Measurements from ENCODE around the gene TENM3.

Gene TENM3

DNA sequence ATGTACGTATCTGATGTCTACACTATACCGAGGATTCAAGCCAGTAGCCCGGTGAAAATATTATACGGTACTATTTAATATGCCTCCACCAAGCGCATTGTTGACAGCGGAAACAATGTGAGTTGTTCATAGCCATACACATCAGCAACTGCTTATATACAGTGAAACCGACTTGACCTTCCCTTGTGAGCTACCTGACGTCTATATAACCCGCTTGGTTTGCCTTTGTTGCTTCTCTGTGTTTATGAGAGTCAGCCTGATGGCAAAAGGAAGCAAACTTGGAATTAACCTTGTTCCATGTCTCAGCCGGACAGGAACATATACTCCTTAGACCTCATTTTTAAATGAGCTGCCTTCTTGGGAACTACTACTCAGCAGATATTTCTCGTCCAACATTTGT, 462.2 kb downstream of the TENM3 start:
- H3K4me3 ChIP-seq (ENCODE audit: low read length), result no peak overlapping the region
- DNase-seq (ENCODE audit: low read depth, low spot score), result no peak

DNA sequence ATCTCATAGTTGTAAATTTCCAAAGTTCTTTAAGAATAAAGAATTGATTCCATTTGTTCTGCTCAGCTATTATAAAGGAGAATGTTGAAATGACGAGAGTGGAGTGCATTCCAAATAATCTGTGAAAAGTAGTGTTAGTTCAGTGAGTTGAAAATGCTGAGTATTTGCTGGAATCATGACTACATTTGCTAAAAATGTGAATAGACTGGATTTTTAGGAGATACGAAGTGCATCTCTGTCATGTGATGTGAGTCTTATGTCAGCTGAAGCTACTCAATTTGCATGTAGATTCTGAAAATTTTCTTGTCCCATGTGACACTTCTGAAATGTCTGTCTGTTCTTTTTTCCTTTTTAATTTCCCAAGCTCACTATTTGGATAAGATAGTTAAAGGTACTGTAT, 468.0 kb downstream of the TENM3 start:
- no peak overlapping the region for H3K4me3 ChIP-seq (ENCODE audit: low read length)
- DNase-seq (ENCODE audit: low read depth, low spot score), result no peak

DNA sequence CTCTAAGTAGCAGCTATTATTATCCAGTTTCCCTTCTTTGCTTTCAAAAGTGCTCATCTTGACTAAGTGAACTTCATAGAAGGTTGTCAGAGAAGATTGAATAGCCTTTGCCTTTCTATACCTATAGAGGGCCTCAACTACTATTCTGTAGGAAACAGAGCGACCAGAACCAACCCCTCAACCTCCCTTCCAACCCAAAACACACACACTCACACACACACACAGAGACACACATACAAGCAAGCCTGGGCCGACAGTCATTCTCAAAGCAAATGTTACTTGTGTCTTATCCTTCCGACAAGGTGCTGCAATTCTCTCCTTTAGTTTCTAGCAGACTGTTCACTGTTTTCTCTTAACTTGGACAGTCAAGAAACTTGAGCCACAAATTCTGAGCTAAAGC, 472.3 kb downstream of the TENM3 start:
- H3K4me3 ChIP-seq (ENCODE audit: low read length), result no peak overlapping the region
- no peak for DNase-seq (ENCODE audit: low read depth, low spot score)

DNA sequence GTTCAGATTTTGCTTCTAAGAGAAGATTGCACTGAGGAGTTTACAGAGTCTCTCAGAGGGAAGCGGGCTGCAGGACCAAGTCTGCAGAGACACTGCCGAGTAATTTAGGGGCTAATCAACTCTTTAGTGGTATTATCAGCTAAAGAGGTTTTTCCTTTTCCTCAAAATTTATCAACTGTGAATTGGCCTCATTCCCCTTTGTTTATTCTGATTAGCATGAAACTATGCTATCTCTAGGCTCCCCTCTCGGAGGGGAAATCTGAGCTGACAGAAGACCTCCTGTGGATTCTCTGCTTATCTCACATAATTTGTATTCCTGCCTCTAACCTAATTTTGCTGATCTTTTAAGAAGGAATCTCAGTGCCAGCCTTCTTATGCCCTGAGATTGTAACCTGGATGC, 473.0 kb downstream of the TENM3 start:
- DNase-seq (ENCODE audit: low read depth, low spot score), result no peak
- H3K4me3 ChIP-seq (ENCODE audit: low read length), result no peak overlapping the region

DNA sequence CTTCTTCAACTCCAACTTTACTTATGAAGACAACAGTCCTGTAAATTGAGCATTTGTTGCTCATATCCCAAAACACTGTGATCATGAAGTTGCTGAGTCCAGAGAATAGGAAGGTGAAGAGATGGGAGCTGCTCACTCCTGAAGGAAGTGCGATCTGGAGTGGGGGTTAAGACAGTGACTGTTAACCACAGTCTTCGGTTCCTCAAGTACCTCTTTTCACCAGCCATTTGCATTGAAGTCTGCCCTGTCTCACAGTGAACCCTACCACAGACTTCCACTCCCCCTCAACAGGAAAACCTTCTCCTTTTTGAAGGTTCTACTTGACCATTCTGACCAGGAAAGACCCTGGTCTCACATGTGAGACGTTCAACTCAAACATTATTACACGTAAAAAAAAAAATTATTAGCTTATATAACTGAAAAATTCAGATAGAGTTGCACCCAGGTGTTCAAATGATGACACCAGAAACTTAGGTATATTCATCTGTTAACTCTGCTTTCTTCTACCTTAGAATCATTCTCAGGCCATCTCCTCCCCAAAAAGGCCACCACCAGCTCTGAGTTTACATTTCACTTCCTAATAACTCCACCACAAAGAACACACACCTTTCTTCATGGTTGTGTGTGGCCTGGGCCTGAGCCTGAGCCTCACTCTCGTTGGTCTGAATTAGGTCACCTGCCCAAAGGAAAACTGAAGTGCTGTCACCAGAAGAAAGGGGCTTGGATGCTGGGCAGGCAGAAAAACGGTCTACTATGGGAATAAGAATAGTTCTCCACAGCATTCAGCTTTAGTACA, 474.8 kb downstream of the TENM3 start:
- no peak overlapping the region for H3K4me3 ChIP-seq (ENCODE audit: low read length)
- DNase-seq (ENCODE audit: low read depth, low spot score), result no peak

DNA sequence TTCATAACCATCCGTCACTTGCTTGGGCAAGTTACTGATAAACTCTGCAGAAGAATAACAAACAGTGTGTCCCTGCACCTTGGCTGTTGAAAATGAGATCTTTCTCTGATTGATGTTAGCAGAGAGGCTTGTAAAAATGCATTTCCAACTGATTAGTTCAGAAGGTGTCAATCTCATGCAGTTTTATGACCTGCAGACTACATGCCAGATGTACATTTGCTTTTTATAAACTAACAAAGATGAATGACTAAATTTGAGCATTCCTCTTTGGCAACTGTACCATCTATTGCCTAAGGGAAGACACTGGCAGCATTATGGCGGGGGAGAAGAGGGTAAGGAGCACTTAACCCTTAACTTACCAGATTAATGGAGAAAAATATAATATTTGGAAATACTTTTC, 481.2 kb downstream of the TENM3 start:
- no peak for DNase-seq (ENCODE audit: low read depth, low spot score)
- no peak overlapping the region for H3K4me3 ChIP-seq (ENCODE audit: low read length)

DNA sequence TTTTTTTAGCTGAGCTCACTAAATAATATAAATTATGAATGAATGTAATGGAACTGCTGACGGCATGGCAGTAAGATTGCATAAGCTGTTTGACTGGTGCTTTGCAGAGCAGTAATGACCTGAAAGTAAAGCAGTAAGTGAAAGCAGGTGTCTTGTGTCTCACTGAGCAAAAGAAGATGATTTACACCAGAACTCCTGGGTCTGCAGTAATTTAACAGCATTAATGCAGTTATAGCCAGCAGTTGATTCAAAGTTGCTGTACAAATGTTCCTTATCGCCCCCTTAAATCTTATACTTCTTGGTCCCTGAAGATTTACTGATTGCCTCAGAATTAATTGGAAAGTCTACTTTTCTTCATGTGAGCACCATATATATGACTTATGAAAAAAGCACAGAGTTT, 486.3 kb downstream of the TENM3 start:
- no peak overlapping the region for H3K4me3 ChIP-seq (ENCODE audit: low read length)
- no peak for DNase-seq (ENCODE audit: low read depth, low spot score)

DNA sequence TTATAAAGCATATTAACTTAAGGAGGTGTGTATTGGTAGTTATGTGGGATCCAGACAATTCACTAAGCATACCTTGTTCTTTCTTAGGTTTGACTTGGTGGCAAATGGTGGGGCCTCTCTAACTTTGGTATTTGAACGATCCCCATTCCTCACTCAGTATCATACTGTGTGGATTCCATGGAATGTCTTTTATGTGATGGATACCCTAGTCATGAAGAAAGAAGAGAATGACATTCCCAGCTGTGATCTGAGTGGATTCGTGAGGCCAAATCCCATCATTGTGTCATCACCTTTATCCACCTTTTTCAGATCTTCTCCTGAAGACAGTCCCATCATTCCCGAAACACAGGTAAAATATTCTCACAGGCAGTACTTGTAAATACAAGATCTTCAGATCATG, 487.6 kb downstream of the TENM3 start:
- no peak for DNase-seq (ENCODE audit: low read depth, low spot score)
- no peak overlapping the region for H3K4me3 ChIP-seq (ENCODE audit: low read length)

DNA sequence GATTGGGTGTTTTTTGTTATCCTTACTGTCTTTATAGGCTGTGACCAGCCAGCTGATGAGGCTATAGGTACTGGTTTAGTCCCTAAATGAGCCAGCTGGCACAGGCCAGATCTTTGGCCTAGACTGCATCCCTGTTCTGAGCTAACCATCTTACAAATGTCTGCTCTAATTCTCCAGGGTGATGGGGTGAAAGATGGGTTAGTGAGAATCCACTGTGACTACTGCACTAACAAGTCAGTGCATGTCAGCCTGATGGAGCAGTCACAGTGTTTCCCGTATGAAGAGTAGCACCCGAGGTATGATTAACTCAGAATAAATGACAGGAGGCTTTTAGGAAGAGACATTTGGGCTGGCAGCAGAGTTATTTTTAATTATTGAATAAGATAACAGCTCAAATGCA, 493.0 kb downstream of the TENM3 start:
- no peak for DNase-seq (ENCODE audit: low read depth, low spot score)
- no peak overlapping the region for H3K4me3 ChIP-seq (ENCODE audit: low read length)

DNA sequence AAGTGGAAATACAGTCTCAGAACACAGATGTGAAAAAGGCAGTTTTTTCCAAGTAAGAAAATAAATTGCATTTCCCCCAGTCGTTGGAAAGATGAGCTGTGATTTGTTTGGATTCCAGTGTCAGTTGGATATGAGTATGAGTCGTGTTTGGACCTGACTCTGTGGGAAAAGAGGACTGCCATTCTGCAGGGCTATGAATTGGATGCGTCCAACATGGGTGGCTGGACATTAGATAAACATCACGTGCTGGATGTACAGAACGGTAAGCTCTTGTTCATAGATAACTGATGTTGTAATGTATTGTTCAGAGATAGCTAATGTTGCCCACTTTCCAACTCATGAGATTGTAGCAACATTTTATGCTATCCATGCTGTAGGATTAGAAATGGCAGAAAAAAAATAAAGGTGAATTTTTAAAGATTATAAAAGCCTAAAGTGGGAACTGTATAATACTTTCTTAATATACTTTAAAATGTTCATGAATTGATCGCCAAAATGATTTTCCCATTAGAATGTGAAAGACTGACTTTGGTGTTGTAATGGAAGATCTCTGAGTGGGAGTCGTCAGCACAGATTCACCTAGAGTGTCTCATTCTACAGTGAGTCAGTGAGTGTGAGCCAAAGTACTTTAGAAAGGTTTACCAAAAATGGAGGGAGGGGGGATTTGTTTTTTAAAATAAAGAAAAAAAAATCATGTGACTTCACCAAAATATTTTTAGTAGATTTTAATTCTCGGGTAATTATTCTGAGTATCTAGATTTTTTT, 495.3 kb downstream of the TENM3 start:
- H3K4me3 ChIP-seq (ENCODE audit: low read length), result no peak overlapping the region
- DNase-seq (ENCODE audit: low read depth, low spot score), result no peak

DNA sequence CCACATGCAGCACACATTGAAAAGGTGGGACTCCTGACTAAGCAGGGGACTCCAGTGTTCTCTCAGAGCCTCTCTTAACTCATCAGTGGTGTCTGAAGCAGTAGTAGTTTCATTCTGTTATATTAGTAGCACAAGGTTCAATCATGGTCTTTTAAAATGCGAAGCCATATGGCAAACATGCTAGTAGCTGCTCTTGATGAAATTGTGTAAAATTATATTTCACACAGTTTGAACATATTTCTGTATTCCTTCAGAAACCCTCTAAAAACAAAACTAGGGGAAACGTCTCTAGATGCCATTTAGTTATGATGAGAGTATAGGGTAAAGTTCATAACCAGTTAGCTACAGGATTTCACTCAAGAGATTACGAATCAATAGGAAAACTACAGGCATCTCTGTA, 497.1 kb downstream of the TENM3 start:
- no peak overlapping the region for H3K4me3 ChIP-seq (ENCODE audit: low read length)
- DNase-seq (ENCODE audit: low read depth, low spot score), result no peak

DNA sequence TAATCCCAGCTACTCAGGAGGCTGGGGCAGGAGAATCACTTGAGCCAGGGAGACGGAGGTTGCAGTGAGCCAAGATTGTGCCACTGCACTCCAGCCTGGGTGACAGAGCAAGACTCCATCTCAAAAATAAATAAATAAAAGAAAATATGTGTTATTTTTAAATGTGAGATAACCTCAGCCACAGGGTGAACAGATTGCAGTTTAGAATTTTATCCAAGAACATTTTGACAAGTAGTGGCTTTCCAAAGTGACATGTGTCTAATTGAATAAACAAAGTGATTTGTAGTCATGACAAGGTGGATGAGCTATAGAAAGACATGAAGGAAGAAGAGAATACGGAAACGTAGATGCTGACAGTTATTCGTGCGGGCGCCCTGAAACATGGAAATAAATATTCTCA, 497.9 kb downstream of the TENM3 start:
- DNase-seq (ENCODE audit: low read depth, low spot score), result no peak
- no peak overlapping the region for H3K4me3 ChIP-seq (ENCODE audit: low read length)

DNA sequence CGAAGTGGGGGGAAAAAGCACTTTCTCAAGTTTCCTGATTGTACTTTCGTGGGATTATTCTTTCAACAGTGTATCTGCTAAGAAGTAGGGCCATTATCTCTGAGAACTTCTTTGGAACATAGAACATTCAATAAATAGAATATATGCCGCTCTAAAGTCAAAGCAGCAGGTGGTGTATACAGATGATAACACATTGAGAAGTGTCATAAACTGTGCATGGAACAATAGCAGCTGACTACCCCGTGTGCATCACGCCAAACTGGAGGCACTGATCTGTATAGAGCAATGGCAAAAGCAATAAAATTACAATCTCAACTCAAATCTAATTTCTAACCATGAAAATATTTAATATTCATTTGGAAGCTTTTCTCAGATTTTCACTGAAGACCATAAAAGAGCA, 498.7 kb downstream of the TENM3 start:
- no peak overlapping the region for H3K4me3 ChIP-seq (ENCODE audit: low read length)
- no peak for DNase-seq (ENCODE audit: low read depth, low spot score)

DNA sequence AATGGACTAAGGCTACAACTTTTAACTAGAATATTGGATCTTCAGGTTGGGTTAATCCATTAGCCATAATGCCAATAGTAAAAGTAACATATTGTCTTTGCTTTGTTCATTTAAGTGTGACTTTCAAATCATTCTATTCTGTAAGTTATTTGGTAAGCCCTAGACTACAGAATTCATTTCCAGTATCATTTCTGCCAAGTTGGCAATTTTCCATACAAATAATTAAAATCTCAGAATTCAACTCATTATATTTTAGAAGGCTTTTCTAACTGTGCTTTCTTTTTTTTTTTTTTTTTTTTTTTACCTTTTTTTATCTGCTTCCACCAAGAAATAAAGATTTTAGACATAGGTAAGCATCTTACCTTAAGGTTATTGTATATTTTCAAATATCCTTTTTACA, 500.6 kb downstream of the TENM3 start:
- no peak overlapping the region for H3K4me3 ChIP-seq (ENCODE audit: low read length)
- no peak for DNase-seq (ENCODE audit: low read depth, low spot score)

DNA sequence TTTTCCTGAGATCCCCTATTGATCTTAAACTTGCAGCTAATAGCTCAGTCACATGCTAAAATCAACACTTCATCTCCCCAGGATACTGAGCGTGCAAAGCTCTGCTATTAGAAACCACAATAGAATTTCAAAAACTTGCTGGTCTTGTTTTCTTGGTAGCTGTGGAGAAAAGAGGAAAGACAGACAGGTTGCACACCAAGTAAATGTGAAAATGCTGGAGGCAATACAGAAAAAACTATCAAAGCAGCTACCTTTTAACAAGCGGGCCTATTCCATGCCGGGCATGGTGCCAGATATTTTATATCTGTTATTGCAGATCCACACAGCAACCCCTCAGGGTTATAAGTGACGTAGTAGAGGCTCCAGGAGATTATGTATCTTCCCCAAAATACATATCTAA, 502.0 kb downstream of the TENM3 start:
- H3K4me3 ChIP-seq (ENCODE audit: low read length), result no peak overlapping the region
- no peak for DNase-seq (ENCODE audit: low read depth, low spot score)

DNA sequence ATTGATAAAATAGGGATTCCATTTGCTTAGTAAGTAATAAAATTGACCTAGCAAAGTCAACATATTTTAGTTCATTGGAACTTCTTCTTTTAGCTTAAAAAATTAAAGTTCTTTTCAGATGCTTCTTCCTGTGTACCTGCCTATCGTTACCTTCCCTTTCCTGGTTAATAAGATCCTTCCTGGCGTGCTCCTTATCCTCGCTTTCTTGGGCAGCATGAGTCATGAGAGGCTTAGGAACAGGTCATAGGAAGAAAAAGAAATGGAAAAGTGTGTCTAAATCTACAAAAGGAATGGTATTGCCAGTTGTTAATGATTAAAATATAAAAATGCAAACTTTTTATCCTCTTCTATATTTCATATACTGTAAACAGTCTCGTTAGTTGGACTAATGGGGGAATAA, 503.7 kb downstream of the TENM3 start:
- no peak for DNase-seq (ENCODE audit: low read depth, low spot score)
- H3K4me3 ChIP-seq (ENCODE audit: low read length), result no peak overlapping the region

DNA sequence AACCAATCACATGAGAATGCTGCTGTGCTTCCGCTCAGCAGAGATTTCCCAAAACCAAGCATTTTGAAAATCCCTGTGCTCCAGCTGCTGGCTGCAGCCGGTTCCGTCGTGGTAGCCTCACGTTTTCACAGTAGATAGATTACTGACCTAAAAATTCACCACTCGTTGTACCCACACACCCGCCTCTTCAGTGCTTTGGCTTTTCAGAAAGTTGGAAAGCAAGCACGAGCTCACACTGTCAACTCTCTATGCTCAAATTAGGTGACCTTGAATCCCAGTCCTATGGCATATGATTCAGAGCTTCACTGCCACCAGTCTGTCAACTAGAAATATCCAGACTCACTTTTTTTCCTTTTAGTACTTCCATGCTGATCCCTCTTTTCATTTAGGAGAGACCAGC, 505.1 kb downstream of the TENM3 start:
- no peak overlapping the region for H3K4me3 ChIP-seq (ENCODE audit: low read length)
- DNase-seq (ENCODE audit: low read depth, low spot score), result no peak

DNA sequence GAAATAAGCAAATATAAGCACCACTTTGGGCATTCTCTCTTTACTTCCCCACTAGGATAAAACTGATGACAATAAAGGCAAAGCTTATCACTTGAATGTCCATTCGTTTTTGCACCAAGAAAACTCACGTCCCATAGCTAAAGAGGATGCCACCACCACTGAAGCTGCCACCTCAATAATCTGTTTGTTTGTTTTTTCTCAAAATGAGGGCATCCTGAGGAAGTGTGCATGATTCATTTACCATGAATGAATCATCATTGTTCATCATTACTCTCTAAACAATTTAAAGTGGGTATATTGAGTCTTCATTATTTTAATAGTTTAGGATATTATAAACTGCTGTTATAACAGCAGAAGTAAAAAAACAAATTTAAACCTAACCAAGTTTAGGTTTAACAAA, 505.7 kb downstream of the TENM3 start:
- no peak for DNase-seq (ENCODE audit: low read depth, low spot score)
- no peak overlapping the region for H3K4me3 ChIP-seq (ENCODE audit: low read length)

DNA sequence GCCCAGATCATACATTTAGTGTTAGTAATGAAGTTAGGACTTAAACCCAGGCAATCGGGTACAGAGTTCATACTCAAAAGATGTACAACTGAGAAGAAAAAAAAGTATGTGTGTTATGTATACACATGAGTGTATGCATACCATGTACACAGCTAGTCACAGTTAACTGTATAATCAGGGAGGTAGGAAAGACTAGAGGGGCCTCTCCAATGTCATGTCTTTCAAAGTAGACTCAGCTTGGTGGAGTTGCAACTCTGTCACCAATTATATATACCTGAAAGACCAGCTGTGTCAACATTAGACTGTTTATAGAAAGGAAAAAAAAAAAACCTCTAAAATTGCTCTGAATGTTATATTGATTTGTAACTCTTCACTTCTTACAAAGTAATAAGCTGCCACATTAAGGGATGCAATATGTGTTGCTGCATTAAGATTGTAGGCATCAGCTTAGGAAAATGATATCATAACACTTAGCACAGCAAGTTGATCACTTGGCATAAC, 506.5 kb downstream of the TENM3 start:
- H3K4me3 ChIP-seq (ENCODE audit: low read length), result no peak overlapping the region
- DNase-seq (ENCODE audit: low read depth, low spot score), result no peak

DNA sequence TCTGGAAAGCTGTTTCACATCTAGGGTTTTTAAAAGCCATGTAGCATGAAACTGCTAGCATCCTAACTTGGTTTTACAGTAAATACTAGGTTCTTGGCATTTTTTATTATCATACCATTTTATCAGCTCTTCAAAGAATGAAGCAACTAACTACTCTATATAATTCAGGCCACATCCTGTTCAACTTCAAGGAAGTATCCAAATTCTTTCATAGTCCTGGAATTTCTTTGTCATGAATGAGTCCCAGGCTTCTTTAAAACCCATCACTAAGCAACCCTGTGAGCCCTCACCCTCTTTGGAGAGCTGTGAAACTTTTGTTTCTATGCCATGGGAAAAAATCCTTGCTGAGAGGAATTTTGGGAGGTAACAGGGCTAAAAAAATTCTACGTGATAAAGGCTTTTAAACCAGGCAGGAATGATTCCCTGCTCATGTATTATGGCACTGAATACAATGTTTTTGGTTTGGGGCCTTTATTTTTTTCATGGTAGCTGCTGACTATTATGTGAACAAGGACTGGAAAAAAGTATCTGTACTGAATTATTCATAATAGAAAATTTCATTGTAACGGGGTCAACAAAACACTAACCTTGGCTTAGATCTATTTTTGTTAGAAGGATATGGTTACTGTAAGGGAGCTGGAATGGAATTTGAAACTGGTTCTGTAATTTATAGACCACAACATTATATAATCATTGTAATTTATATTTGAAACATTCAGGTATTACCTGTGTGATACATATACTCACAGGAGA, 509.1 kb downstream of the TENM3 start:
- no peak for DNase-seq (ENCODE audit: low read depth, low spot score)
- H3K4me3 ChIP-seq (ENCODE audit: low read length), result no peak overlapping the region
